Subcutaneous abdominal adipose tissue (tissue), 5 donors: ENCODE measurements around the gene TCAP.

Experiments
- H3K27ac ChIP-seq: one replicate; pipeline ENCODE4 v1.7.0; 2013; ENCODE audit warnings: low read depth, mild to moderate bottlenecking, inconsistent platforms, low read length, moderate library complexity
- H3K27me3 ChIP-seq, 5 donors: one replicate each; pipeline ENCODE4 v1.7.0; 2013; ENCODE audit warnings: low read length in 5 of 5, inconsistent platforms in 1 of 5; ENCODE audit not compliant: control insufficient read depth in 5 of 5, insufficient read depth in 4 of 5
- H3K36me3 ChIP-seq, 5 donors: one replicate each; pipeline ENCODE4 v1.7.0; 2013; ENCODE audit warnings: low read length in 5 of 5; ENCODE audit not compliant: control insufficient read depth in 5 of 5, insufficient read depth in 5 of 5
- H3K4me1 ChIP-seq, 5 donors: one replicate each; pipeline ENCODE4 v1.7.0; 2013; ENCODE audit warnings: low read length in 5 of 5, mild to moderate bottlenecking in 3 of 5, moderate library complexity in 1 of 5; ENCODE audit not compliant: control insufficient read depth in 5 of 5, insufficient read depth in 5 of 5
- H3K4me3 ChIP-seq, 5 donors: one replicate each; pipeline ENCODE4 v1.7.0; 2013; ENCODE audit warnings: low read length in 5 of 5, low read depth in 1 of 5
- H3K9ac ChIP-seq, 5 donors: one replicate each; pipeline ENCODE4 v1.7.0; 2013; ENCODE audit warnings: low read length in 5 of 5, mild to moderate bottlenecking in 4 of 5, moderate library complexity in 3 of 5
- H3K9me3 ChIP-seq, 5 donors: one replicate each; pipeline ENCODE4 v1.7.0; 2013; ENCODE audit warnings: low read length in 5 of 5; ENCODE audit not compliant: control insufficient read depth in 5 of 5
- donor health status: healthy.
- donor health status: healthy.
- donor health status: healthy.
- donor health status: healthy.
- donor health status: healthy.

The TCAP gene

GRCh38 chr17:39714234-39714633 is 49.1 kb downstream of the TCAP start:
- Histone ChIP-seq H3K4me1 (no peaks in the 10 kb centered on the region), H3K9ac (no peak overlapping the region), H3K27ac (no peak overlapping the region), H3K36me3 (peaks cover 0 to 55% (median 32%) of the 10 kb centered on the region in 5 donors), H3K9me3 (no peaks in the 10 kb centered on the region), H3K4me3 (no peak overlapping the region), H3K27me3 (no peaks in the 10 kb centered on the region)

- no peaks in the 10 kb centered on the region for H3K27me3 ChIP-seq
- H3K27ac ChIP-seq = no peak overlapping the region
- no peaks in the 10 kb centered on the region for H3K9me3 ChIP-seq
- no peak overlapping the region for H3K9ac ChIP-seq
- H3K4me3 ChIP-seq = no peak overlapping the region
- no peaks in the 10 kb centered on the region for H3K4me1 ChIP-seq
- H3K36me3 ChIP-seq = peaks cover 0 to 50% (median 31%) of the 10 kb centered on the region in 5 donors
These were observed 50.4 kb downstream of the TCAP start for GRCh38 chr17:39715375-39716072.
